ENCODE measurements around the gene HNRNPLL.
"Not testable (repeated sequence)": the region's sequence is repeated elsewhere in the genome, so short reads cannot be mapped to it uniquely, and the experiment has no call there.

The HNRNPLL gene

DNA sequence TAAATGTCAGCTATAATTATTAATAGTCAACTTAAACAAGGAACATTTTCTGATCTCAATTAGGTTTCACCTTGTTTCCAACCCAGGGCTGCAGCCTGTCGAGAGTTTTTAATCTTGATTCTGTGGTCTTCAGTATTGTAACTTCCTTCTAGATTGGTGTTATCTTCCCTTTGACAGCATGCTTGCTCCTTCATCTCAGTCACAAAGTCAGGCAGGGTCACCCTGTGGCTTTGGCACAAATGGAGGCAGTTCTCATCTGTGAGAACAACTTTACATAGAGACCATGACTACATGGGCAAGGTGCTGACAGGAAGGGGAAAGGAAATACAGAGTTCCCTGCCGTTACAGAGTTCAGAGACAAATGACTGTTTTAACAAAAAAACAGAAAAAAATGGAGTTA is 50.5 kb downstream of the HNRNPLL start:
- DNase-seq (ENCODE audit: low spot score) = no peak

DNA sequence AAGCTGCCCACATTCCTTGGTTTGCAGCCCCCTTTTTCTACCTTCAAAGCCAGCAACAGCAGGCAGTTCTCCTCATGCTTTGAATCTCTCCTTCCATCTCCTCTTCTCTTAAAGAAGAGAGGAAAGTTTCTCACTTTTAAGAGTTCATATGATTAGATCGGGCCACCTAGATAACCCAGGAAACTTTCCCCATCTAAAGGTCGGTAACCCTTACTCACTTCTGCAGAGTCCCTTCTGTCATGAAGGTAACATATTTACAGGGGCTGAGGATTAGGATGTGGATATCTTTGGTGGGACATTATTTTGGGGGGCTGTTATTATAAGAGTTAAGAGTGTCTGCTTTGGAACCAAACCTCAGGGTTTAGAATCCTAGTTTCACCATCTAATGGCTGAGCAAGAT is 51.0 kb downstream of the HNRNPLL start:
- no peak for DNase-seq (ENCODE audit: low spot score)

DNA sequence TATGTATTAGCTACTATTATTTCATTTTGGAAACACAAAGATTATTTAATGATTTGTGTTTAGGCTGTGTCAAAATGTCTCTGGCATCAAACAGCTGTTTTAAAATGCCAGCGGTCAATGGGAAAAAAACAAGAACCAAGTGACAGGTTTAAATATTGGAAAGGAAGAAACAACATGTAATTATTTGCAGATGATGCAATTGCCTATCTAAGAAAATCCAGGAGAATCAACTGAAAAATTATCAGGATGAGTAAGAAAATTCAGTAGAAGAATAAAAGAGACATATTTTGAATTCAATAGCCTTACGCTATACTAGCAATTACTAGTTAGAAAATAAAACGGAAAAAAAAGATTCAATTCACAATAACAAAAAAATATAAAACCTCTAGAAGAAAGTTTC is 51.6 kb downstream of the HNRNPLL start:
- DNase-seq (ENCODE audit: low spot score) = no peak

DNA sequence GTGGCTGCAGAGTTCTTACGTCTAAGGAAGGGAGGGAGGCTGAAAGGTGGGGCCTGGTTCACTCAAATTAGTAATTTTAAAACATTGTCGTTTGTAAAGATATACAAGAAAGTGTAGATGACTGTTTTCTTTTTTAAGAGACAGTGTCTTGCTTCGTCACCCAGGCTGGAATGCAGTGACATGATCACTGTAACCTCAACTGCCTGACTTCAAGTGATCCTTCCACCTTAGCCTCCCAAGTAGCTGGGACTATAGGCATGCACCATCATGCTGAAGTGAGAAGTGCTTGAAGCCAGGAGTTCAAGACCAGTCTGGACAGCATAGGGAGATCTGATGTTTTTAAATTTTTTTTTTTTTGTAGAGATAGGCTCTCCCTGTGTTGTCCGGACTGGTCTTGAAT is 52.9 kb downstream of the HNRNPLL start:
- no peak for DNase-seq (ENCODE audit: low spot score)

DNA sequence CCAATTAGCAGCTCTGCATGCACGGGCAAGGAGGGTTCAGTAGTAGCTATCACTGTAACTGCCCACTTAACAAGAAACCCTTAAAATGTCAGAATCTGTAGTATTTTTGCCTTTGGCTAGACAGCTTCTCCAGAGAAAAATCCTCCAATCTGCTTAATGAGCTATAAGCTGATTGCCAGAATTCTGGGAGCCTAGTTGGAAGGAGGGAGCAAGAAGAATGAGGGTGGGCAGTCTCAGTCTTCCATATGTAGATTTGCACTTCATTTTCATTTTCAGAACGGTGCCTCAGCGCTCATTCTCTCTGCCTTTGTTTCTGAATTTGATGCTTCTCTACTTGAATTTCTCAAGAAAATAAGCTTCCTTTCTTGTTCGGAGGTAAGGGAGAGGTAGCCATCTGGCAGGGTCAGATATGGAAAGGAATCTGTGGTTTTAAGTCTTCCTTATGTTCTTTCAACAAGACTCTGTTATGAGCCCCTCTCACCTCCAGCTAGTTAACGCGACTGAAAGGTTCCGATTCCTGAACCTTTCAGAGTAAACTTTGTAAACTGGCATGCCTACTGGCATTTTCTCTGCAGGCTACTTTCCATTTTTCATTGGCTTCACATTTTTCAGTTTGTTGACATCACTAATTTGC is 53.5 kb downstream of the HNRNPLL start:
- DNase-seq (ENCODE audit: low spot score) = no peak

DNA sequence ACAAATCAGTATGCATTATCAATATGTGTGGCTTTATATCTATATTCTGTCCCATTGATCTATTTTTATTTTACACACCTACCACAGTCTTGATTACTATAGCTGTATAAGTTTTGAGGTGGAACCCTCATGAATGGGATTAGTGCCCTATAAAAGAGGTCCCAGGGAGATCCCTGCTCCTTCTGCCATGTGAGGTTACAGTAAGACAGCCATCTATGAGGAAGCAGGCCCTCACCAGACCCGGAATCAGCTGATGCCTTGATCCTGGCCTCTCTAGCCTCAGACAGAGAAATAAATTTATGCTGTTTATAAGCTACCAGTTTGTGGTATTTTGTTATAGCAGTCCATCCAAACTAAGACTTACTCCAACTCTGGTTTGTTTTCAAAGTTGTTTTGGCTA is 54.9 kb downstream of the HNRNPLL start:
- DNase-seq (ENCODE audit: low spot score) = no peak

DNA sequence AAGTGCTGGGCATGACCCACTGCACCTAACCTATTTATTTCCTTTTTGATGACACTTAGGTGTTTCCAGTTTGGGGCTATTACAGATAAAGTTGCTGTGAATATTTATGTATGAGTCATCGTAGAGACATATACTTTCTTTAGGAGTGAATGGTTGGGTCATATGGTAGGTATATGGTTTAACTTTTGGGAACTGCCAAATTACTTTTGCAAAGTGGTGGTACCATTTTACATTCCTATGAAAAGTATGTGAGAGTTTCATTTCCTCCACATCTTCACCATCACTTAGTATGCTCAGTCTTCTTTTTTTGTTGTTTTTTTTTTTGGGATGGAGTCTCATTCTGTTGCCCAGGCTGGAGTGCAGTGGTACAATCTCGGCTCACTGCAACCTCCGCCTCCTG is 56.1 kb downstream of the HNRNPLL start:
- DNase-seq (ENCODE audit: low spot score) = no peak

DNA sequence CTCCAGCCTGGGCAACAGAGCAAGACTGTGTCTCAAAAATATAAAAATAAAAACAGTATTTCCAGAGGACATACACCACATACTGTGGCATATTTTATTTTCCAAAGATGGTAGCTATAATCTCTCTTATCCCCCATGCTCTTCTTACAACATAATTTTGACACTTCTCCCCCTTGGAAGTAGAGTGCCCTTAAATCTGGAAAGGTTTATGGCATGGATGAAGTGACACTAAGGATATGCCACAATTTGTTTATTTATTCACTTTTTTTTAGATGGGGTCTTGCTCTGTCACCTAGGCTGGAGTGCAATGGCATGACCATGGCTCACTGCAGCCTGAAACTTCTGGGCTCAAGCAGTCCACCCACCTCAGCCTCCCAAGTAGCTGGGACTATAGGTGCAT is 56.7 kb downstream of the HNRNPLL start:
- no peak for DNase-seq (ENCODE audit: low spot score)

DNA sequence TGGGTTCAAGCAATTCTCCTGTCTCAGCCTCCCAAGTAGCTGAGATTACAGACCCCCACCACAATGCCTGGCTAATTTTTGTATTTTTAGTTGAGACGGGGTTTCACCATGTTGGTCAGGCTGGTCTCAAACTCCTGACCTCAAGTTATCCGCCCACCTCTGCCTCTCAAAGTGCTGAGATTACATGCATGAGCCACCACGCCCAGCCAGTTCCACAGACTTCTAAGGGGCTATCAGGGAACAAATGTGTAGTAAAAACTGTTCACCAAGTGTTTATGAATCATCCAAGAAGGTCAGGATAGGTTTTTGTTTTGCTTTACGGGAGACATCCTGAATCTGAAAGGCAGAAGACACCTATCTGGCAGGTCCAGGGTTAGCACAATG is 60.5 kb downstream of the HNRNPLL start:
- not testable (repeated sequence) for DNase-seq (ENCODE audit: low spot score)

DNA sequence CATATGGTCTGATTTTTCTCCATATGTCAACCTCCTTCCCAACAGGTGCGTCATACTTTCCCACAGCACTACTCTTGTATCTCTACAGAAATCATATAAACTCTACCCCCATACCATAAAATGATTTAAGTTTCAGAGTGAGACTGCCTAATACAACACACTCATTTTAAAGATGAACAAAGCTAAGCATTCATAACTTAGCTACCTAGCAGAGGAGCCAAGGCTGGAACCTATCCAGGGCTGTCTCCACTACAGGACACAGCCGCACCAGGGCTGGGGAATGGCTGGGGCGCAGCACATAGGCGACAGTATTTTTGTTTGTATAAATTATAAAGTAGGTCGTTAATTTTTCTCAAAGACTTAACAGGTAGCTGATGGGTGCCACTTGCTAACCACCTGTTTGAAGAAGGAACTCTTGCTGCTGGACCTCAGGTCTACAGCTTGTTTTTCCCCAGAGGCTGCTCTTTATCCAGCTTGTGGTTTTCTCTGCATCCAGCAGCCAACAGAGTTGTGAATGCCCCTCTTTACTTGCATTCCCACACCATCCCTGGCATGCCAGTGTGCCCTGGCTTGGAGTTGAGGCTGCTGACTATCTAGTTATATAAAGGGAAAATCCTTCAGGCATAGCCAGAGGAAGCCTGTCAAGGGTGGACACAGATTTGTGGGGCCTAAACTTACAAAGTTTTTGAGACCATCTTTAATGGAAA is 62.0 kb downstream of the HNRNPLL start:
- peak; percentile 29 for DNase-seq (ENCODE audit: low spot score)

DNA sequence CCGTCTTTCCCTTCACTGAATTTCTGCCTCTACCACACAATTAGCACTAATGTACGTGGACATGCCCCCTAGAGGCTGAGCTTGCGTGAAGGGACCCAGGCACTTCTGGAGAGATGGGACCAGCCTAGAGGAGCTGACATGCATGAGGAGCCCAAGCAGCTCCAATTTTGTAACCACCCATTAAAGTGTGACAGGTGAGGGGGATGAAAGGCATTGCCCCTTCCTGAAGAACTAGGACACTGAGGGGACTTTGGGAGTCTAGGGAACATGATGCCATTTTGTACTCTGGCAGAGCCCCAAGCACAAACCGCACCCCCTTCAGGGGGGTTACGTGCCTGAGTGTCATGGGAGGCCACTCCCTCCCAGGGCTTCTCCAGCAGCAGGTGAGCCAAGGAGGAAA is 63.6 kb downstream of the HNRNPLL start:
- no peak for DNase-seq (ENCODE audit: low spot score)

DNA sequence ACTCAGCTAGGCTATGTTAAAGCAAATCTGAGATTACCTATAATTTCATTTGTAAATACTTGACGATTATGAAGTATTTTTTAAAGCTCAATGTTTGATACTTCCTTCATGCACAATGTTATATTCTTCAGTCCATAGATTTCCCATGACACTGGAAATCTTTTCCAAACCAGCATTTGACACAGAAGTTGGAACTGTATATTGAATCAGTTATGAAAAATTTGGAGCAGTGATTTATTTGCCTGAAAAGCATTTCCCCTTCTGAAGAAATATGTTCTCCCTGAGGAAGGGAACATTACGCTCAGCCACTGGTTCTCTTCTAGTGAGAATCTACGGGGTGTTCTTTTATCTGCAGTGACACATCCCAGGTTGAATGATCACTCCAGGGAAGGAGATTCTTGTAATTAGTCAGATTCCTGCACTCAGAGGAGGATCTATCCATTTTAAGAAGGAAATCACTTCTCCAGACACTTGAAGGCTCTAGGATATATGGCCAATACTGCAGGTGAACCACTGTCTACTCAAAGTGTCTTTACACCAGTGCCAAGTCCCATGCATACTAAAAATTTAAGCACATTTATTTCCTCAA is 64.7 kb downstream of the HNRNPLL start:
- no peak for DNase-seq (ENCODE audit: low spot score)

DNA sequence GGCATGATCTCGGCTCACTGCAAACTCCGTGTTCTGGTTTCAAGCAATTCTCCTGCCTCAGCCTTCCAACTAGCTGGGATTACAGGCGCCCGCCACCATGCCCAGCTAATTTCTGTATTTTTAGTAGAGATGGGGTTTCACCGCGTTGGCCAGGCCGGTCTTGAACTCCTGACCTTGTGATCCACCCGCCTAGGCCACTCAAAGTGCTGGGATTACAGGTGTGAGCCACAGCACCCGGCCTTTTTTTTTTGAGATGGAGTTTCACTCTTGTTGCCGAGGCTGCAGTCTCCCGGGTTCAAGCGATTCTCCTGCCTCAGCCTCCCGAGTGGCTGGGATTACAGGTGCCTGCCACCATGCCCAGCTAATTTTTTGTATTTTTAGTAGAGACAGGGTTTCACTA is 65.4 kb downstream of the HNRNPLL start:
- DNase-seq (ENCODE audit: low spot score) = not testable (repeated sequence)

DNA sequence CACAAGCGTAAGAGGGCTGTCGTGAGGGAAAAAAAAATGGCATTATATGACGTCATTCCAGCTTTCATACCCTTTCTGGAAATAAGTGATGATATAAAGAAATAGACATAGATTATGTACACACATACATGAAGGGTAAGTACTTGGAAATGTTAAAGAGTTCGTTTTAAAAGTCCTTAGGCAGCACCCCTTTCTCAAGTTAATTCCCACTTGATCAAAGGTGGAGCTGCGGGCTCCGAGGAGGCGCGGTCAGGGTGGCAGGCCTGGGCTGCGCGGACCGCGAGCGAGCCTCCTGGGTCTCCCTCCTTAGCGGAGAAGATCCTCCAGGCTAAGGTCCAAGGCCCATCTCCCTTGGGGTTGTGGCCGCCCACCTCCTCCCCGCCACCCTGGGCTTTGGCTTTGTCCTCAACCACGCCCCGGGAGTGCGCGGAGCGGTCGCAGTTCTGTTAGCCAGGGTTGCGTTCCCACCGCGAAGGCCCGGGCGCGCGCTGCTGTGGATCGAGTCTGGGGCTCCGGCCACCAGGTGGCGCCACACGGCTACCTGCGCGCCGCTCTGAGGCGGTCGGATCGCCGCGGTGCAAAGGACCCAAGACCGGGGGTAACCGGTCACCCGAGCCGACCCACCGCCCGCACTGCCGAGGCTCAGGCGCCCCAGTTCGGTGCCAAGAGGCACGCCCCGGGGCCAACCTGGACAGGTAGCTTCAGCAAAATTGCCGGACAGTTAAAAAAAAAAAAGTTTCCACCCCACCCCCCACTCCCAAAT is 66.8 kb downstream of the HNRNPLL start:
- peak; percentile 25 for DNase-seq (ENCODE audit: low spot score)

DNA sequence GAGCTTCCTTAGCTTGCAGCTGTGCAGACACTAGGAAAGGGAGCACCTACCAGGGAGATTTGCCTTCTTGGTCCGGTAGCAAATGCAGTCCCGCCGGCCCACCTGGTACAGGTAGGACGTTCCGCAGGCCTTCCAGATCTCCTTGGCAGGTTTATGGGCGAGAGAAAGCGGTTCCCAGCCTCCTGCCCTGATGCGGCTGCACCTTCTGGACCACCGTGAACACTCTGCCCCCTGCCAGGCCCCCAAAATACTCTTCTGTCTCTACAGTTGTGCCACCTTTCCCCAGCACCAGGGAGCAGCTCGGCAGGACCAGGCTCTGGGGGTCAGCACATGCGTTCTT is 67.4 kb downstream of the HNRNPLL start:
- DNase-seq (ENCODE audit: low spot score) = no peak

DNA sequence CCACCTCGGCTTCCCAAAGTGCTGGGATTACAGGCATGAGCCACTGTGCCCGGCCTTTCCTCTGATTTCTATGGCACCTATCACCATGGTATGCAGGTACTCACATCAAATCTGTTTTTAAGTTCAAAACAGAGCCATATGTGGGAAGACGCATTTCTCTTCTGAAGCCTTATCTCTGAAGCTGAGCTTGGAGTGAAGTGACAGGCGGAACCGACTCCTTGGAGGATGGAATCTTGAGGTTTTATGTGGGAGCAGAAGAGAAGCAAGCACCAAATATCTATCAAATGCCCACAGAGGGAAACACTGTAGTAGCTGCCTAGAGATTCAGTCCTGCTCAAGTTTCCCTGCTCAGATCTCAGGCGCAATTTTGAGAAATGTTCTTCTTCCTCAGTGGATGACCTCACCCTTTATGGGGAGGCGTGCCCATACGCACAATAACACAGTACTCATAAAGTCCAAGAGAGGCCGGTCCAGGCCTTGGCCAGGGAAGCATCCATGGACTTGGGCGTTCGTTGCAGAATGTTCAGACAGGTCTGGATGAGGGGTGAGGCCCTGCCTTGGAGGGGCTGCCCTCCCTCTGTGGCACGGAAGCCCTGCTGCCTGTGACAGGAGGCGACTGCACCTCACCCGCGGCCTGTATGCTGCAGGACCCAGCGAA is 67.9 kb downstream of the HNRNPLL start:
- DNase-seq (ENCODE audit: low spot score) = no peak

DNA sequence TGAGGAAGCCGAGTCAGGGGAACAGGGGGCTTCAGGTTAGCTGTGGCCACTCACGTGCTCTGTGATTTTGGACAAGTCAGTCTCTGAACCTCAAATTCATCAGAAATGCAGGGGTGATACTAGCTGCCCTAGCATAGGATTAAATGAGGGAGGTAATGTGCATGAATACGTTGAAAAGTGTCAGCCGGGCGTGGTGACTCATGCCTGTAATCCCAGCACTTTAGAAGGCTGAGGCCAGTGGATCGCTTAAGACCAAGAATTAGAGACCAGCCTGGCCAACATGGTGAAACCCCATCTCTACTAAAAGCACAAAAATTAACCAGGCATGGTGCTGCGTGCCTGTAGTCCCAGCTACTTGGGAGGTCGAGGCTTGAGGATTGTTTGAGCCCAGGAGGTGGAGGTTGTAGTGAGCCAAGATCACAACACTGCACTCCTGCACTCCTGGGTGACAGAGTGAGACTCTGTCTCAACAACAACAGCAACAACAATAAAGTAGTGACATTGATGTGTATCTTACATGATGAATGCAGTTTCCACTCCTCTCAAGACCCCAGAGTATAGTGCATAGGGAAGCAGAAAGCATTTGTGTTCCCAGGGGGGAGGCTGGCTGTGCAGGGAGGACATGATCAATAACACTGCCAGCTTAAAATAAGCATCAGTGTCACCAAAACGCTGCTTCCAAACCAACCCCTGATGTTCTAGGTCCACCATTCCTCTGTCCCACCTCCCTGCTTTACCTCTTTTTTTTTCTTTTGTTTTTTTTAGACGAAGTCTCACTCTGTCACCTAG is 68.8 kb downstream of the HNRNPLL start:
- DNase-seq (ENCODE audit: low spot score) = no peak

DNA sequence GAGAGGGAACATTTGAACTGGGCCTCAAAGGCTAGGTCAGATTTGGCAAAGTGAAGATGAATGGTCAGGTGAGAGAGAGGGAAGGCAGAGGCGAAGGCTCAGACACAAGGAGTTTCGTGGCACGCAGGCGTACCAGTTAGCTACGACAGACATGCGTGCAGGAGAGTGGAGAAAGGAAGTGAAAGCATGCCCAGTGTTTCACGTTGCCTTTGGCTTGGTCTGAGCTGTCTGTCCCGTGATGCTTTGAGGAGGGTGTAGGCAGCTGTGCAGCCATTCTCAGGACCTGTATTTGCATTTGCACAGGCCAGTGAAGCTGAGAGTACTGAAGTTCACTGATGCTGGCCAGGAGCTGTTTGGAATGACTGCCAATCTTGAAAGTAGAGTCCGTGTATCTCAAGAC is 69.5 kb downstream of the HNRNPLL start:
- peak; percentile 24 for DNase-seq (ENCODE audit: low spot score)

DNA sequence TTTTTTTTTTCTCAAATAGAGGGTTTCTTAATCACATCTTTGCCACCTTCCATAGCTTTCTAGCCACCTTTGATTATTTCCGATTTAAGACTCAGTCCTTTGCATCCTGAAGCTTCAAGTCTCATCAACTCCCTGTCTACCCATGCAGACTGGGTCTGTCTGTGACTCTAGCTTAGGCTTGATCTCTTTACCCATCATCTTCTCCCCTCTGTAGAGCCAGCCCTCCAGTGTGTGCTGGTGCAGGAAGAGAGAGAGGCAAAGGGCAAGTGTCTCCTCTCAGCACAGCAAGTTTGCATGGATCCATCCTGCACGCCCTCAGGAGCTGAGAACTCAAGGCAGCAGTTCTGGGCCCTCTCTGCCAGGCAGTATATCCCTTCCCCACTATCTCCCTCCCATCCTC is 70.4 kb downstream of the HNRNPLL start:
- no peak for DNase-seq (ENCODE audit: low spot score)

DNA sequence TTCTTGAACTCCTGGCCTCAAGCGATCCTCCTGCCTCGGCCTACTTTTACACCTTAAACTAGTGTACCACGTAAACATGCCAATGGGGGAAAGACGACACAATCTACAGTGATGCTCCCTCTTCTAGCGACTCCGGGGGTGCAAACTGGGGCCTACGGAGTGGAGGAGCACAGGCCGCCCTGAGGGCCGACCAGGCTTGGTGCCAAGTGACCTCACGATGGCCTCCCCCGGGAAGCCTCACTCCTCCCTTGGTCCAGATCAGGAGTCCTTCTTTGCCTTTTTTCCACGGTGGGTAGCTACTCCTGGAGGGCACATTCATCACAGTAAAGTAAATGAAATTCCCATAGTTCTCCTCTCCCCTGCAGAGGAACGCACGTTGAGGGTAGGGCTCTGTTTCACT is 73.5 kb downstream of the HNRNPLL start:
- DNase-seq (ENCODE audit: low spot score) = no peak

DNA sequence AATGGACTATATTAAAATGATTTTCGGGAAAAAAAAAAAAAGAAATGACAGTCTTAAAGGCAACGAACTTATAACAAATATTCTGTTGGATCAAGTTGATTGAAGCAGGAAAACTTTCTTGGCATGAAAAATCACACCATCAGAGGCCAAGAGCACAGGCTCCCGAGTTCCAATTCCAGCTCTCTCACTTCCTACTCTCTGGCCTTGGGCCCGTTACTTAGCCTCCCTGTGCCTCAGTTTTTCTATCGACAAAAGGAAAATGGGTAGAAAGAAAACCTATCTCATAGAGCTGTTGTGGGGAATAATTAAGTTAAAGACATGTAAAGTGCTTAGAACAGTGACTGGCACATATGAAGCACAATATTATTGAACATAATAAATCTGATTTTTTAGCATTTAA is 74.2 kb downstream of the HNRNPLL start:
- no peak for DNase-seq (ENCODE audit: low spot score)

DNA sequence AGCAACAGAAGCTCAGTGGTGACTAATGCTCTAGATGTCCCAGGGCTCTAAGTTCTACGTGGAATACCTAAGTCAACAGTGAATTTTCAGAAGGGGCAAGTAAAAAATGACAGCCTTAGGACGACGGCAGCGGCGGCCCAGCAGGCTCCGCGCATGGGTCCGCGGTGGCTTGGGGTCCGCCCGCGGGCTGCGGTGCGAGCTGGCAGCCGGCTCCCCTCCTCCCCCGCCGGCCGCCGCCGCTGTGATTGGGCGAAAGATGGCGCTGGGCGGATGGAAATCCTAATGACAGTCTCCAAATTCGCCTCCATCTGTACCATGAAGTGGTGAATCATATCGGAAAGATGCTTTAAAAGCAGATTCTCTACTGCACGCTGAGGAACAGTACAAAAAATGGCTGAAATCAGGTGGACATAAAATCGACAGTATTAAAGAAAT is 74.7 kb downstream of the HNRNPLL start:
- DNase-seq (ENCODE audit: low spot score) = peak; percentile 13

All from globus pallidus (tissue), 1 donor.